ENCODE results near the gene ATP10B.

The ATP10B gene

DNA sequence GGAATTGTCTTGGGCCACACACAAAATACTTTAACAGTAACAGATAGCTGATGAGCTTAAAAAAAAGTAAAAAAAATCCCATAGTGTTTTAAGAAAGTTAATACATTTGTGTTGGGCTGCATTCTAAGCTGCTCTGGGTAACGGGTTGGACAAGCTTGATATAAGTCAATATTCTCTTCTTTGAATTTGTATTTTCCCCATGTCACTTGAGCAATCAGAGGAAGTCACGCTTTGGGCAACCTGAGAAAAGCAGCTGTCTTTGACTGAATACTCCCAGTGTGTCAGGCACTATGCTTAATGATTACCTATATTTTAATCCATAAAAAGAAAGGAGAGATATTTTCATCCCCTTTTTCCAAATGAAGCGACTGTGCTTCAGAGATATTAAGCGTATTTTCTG, 84.9 kb downstream of the ATP10B start:
- in situ Hi-C loops (cut with HindIII; ENCODE audit: low sequenced_read_pairs): no loop called here
- no peak for DNase-seq (ENCODE audit: low read depth)
- TF ChIP-seq CTCF (IDR thresholded peaks at IDR 0.05; ENCODE audit: low read depth, low read length, missing control alignments): no peak

GRCh38 chr5:160760008-160760407, 92.0 kb downstream of the ATP10B start:
- in situ Hi-C loops (cut with HindIII; ENCODE audit: low sequenced_read_pairs): no loop called here
- TF ChIP-seq CTCF (IDR thresholded peaks at IDR 0.05; ENCODE audit: low read depth, low read length, missing control alignments): no peak
- DNase-seq (ENCODE audit: low read depth): no peak
- H3K4me3 ChIP-seq (ENCODE audit: low read depth, low read length): no peak overlapping the region

More for the DNA sequence above, 84.9 kb downstream of the ATP10B start:
- no peak overlapping the region for H3K4me3 ChIP-seq (ENCODE audit: low read depth, low read length)

- in situ Hi-C loops (cut with HindIII; ENCODE audit: low sequenced_read_pairs): no loop called here
- no peak for TF ChIP-seq CTCF (IDR thresholded peaks at IDR 0.05; ENCODE audit: low read depth, low read length, missing control alignments)
- H3K4me3 ChIP-seq (ENCODE audit: low read depth, low read length): no peak overlapping the region
These were observed 94.8 kb downstream of the ATP10B start for GRCh38 chr5:160757194-160757593.

DNA sequence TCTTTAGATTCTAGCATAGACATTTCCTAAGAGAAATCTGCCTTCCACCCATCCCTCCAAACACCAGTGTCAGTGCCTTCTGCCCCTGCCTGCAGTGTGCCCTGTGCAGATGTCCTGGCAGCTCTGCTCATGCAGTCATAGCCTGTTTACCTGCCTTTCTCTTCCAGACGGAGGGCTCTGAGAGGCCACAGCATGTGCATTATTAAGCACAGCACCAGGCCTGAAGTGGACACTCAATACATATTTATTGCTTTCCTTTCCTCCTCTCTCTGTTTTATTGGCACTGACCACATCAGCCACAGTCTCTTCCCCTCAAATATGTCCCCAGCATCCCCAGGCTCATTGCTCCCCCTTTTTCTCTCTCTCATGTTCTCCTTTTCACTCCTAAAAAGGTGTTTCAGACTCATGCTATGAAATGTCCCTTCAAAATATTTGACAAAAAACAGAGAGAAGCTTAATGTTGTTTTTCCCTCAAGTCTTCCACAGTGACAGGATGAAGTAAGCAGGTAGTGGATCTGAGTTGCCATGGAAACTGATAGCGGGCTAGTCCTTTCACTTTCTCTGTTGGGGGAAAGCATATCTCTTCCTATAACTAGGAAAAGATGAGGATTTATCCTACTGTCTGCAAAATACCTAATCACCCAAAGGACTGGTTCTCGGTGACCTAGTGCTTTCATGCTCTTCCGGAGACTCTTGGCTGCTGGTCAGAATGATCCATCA, 100.9 kb downstream of the ATP10B start:
- H3K4me3 ChIP-seq (ENCODE audit: low read depth, low read length): no peak overlapping the region
- in situ Hi-C loops (cut with HindIII; ENCODE audit: low sequenced_read_pairs): no loop called here
- no peak for DNase-seq (ENCODE audit: low read depth)
- TF ChIP-seq CTCF (IDR thresholded peaks at IDR 0.05; ENCODE audit: low read depth, low read length, missing control alignments): no peak

More at GRCh38 chr5:160757194-160757593, 94.8 kb downstream of the ATP10B start:
- DNase-seq (ENCODE audit: low read depth): no peak

- H3K4me3 ChIP-seq (ENCODE audit: low read depth, low read length): no peak overlapping the region
- no peak for TF ChIP-seq CTCF (IDR thresholded peaks at IDR 0.05; ENCODE audit: low read depth, low read length, missing control alignments)
- no peak for DNase-seq (ENCODE audit: low read depth)
- in situ Hi-C loops (cut with HindIII; ENCODE audit: low sequenced_read_pairs): no loop called here
These were observed 102.3 kb downstream of the ATP10B start for GRCh38 chr5:160749682-160750081.

DNA sequence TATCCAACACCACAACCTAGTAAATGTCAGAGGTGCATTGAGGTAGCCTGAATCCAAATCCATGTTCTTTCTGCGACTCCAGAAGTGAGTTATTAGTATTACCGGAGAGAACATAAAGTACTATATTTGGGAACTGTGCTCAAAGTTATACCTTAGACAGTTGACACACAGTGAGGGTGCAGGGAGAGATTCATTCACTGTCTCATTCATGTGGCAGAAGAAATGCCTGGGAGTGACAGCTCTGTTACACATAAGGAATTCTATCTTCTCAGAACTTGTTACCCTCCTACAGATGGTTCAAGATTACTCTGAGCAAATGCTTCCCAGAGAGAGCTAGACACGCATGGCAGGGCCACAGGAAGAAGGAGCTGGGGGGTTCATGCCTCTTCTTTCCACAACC, 103.0 kb downstream of the ATP10B start:
- H3K4me3 ChIP-seq (ENCODE audit: low read depth, low read length): no peak overlapping the region
- in situ Hi-C loops (cut with HindIII; ENCODE audit: low sequenced_read_pairs): no loop called here
- no peak for TF ChIP-seq CTCF (IDR thresholded peaks at IDR 0.05; ENCODE audit: low read depth, low read length, missing control alignments)
- DNase-seq (ENCODE audit: low read depth): no peak

All from astrocyte of the cerebellum (primary cell).